Heart left ventricle (tissue), 13 donors: ENCODE data around the gene MYCN.

Experiments used
- POLR2A ChIP-seq, 2 donors: fragments of 450-650 bp; IDR thresholded peaks; one replicate each; pipeline ENCODE4 v1.6.1; 2017; ENCODE audit warnings: antibody characterized with exemption in 2 of 2, mild to moderate bottlenecking in 2 of 2, moderate library complexity in 2 of 2
- TF ChIP-seq, protein P1 (sequence below), 12 donors: fragments of 200-600 bp; sonication (generic) in 4 of 12; IDR thresholded peaks; one replicate each; pipeline versions ENCODE4 v1.5.0 to v1.8.0; 2018 to 2022; ENCODE audit warnings: antibody characterized with exemption in 12 of 12, mild to moderate bottlenecking in 5 of 12
- donor health status: ischemic (EF 13 %, LVEDD 7.1; RV severe dilation, severe dysfunction).
- donor health status: DM: no; HTN: yes; CAD: no.
- donor health status: DM: no; HTN: no; CAD: no.
- donor health status: ischemic (EF 25% LVEDD 6.9; RV normal size, moderate dysfunction).
- donor health status: ischemic (EF 25% LVEDD 5.7; RV mildly dilated, moderate dysfunction).
- donor health status: ischemic (EF 35%, LVEDD 5.7; RV mildly dilated, moderate dysfunction).
- donor health status: nonischemic (EF 11% LVEDD 7.7; RV severe dilation, severe dysfunction).
- donor health status: DM: yes; HTN: yes; CAD: no.
- donor health status: PGD.
- donor health status: ischemic (EF 29% LVEDD 5.4; RV normal size, mild dysfunction).
- donor health status: nonischemic (EF 23%, LVEDD 6.1; RV moderate dilation, normal function).

GRCh38 chr2:15937105-15937881, 3.1 kb upstream of the MYCN start:
- TF ChIP-seq, protein P1, sequence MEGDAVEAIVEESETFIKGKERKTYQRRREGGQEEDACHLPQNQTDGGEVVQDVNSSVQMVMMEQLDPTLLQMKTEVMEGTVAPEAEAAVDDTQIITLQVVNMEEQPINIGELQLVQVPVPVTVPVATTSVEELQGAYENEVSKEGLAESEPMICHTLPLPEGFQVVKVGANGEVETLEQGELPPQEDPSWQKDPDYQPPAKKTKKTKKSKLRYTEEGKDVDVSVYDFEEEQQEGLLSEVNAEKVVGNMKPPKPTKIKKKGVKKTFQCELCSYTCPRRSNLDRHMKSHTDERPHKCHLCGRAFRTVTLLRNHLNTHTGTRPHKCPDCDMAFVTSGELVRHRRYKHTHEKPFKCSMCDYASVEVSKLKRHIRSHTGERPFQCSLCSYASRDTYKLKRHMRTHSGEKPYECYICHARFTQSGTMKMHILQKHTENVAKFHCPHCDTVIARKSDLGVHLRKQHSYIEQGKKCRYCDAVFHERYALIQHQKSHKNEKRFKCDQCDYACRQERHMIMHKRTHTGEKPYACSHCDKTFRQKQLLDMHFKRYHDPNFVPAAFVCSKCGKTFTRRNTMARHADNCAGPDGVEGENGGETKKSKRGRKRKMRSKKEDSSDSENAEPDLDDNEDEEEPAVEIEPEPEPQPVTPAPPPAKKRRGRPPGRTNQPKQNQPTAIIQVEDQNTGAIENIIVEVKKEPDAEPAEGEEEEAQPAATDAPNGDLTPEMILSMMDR (IDR thresholded peaks at IDR 0.05): no peak
- TF ChIP-seq POLR2A (IDR thresholded peaks at IDR 0.05): no peak
